Measurements from ENCODE around the gene TSC22D1. TPM values are rescaled to one million over a fixed set of nuclear protein-coding genes. Genes with fewer than 3 reads are reported as not detected.

The TSC22D1 gene
- total RNA-seq, 1 experiment from 2014 or later = 72.5 TPM

DNA sequence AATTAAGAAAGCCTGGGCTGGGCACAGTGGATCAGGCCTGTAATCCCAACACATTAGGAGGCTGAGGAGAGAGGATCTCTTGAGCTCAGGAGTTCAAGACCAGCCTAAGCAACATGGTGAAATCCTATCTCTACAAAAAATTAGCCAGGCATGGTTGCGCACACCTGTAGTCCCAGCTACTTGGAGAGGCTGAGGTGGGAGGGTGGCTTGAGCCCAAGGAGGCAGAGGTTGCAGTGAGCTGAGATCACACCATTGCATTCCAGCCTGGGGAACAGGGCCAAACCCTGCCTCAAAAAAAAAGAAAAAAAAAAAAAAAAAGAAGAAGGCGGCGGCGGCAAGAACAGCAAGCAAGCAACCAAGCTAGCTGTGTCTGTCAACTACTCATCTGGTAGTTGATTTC lies 26.7 kb downstream of the TSC22D1 start:
- Mint-ChIP-seq H3K27ac (no peak overlapping the region), H3K36me3 (peaks cover 6% of the 10 kb centered on the region; the same call in 1 of the 2 replicates), H3K9me3 (no peaks in the 10 kb centered on the region), H3K4me1 (no peaks in the 10 kb centered on the region), H3K4me3 (no peak overlapping the region), H3K27me3 (ENCODE audit: low read depth) (no peaks in the 10 kb centered on the region)
- DNase-seq (ENCODE audit: low spot score) = no peak
- TF ChIP-seq ZNF317 (CRISPR knock-in tag; IDR thresholded peaks at IDR 0.05; ENCODE audit: borderline replicate concordance, low read depth) (no peak), OVOL2 (CRISPR knock-in tag; IDR thresholded peaks at IDR 0.05; ENCODE audit: borderline replicate concordance) (no peak), TCF7 (CRISPR knock-in tag; IDR thresholded peaks at IDR 0.05; ENCODE audit: low read depth) (no peak), FOXK1 (CRISPR knock-in tag; IDR thresholded peaks at IDR 0.05) (no peak), MXD4 (CRISPR knock-in tag; IDR thresholded peaks at IDR 0.05; ENCODE audit: borderline replicate concordance) (no peak), ZNF396 (CRISPR knock-in tag; IDR thresholded peaks at IDR 0.05; ENCODE audit: borderline replicate concordance) (no peak), EMX1 (CRISPR knock-in tag; IDR thresholded peaks at IDR 0.05) (no peak), ZNF138 (CRISPR knock-in tag; conservative IDR thresholded peaks at IDR 0.05) (no peak), NFATC4 (CRISPR knock-in tag; IDR thresholded peaks at IDR 0.05) (no peak), FOXJ3 (CRISPR knock-in tag; IDR thresholded peaks at IDR 0.05; ENCODE audit: borderline replicate concordance) (no peak)
- TF ChIP-seq, protein P1, sequence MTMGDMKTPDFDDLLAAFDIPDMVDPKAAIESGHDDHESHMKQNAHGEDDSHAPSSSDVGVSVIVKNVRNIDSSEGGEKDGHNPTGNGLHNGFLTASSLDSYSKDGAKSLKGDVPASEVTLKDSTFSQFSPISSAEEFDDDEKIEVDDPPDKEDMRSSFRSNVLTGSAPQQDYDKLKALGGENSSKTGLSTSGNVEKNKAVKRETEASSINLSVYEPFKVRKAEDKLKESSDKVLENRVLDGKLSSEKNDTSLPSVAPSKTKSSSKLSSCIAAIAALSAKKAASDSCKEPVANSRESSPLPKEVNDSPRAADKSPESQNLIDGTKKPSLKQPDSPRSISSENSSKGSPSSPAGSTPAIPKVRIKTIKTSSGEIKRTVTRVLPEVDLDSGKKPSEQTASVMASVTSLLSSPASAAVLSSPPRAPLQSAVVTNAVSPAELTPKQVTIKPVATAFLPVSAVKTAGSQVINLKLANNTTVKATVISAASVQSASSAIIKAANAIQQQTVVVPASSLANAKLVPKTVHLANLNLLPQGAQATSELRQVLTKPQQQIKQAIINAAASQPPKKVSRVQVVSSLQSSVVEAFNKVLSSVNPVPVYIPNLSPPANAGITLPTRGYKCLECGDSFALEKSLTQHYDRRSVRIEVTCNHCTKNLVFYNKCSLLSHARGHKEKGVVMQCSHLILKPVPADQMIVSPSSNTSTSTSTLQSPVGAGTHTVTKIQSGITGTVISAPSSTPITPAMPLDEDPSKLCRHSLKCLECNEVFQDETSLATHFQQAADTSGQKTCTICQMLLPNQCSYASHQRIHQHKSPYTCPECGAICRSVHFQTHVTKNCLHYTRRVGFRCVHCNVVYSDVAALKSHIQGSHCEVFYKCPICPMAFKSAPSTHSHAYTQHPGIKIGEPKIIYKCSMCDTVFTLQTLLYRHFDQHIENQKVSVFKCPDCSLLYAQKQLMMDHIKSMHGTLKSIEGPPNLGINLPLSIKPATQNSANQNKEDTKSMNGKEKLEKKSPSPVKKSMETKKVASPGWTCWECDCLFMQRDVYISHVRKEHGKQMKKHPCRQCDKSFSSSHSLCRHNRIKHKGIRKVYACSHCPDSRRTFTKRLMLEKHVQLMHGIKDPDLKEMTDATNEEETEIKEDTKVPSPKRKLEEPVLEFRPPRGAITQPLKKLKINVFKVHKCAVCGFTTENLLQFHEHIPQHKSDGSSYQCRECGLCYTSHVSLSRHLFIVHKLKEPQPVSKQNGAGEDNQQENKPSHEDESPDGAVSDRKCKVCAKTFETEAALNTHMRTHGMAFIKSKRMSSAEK (CRISPR knock-in tag; IDR thresholded peaks at IDR 0.05; ENCODE audit: borderline replicate concordance) = no peak
- TF ChIP-seq, protein P2, sequence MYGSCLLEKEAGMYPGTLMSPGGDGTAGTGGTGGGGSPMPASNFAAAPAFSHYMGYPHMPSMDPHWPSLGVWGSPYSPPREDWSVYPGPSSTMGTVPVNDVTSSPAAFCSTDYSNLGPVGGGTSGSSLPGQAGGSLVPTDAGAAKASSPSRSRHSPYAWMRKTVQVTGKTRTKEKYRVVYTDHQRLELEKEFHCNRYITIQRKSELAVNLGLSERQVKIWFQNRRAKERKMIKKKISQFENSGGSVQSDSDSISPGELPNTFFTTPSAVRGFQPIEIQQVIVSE (CRISPR knock-in tag; IDR thresholded peaks at IDR 0.05; ENCODE audit: borderline replicate concordance) = no peak
- TF ChIP-seq, protein P3, sequence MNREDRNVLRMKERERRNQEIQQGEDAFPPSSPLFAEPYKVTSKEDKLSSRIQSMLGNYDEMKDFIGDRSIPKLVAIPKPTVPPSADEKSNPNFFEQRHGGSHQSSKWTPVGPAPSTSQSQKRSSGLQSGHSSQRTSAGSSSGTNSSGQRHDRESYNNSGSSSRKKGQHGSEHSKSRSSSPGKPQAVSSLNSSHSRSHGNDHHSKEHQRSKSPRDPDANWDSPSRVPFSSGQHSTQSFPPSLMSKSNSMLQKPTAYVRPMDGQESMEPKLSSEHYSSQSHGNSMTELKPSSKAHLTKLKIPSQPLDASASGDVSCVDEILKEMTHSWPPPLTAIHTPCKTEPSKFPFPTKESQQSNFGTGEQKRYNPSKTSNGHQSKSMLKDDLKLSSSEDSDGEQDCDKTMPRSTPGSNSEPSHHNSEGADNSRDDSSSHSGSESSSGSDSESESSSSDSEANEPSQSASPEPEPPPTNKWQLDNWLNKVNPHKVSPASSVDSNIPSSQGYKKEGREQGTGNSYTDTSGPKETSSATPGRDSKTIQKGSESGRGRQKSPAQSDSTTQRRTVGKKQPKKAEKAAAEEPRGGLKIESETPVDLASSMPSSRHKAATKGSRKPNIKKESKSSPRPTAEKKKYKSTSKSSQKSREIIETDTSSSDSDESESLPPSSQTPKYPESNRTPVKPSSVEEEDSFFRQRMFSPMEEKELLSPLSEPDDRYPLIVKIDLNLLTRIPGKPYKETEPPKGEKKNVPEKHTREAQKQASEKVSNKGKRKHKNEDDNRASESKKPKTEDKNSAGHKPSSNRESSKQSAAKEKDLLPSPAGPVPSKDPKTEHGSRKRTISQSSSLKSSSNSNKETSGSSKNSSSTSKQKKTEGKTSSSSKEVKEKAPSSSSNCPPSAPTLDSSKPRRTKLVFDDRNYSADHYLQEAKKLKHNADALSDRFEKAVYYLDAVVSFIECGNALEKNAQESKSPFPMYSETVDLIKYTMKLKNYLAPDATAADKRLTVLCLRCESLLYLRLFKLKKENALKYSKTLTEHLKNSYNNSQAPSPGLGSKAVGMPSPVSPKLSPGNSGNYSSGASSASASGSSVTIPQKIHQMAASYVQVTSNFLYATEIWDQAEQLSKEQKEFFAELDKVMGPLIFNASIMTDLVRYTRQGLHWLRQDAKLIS (CRISPR knock-in tag; IDR thresholded peaks at IDR 0.05; ENCODE audit: borderline replicate concordance) = no peak
- TF ChIP-seq, protein P4, sequence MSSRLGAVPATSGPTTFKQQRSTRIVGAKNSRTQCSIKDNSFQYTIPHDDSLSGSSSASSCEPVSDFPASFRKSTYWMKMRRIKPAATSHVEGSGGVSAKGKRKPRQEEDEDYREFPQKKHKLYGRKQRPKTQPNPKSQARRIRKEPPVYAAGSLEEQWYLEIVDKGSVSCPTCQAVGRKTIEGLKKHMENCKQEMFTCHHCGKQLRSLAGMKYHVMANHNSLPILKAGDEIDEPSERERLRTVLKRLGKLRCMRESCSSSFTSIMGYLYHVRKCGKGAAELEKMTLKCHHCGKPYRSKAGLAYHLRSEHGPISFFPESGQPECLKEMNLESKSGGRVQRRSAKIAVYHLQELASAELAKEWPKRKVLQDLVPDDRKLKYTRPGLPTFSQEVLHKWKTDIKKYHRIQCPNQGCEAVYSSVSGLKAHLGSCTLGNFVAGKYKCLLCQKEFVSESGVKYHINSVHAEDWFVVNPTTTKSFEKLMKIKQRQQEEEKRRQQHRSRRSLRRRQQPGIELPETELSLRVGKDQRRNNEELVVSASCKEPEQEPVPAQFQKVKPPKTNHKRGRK (CRISPR knock-in tag; IDR thresholded peaks at IDR 0.05; ENCODE audit: borderline replicate concordance) = no peak
- POLR2A ChIA-PET = interaction anchor here (0.6 to 1.2 kb wide), 4 partner anchors 20 to 1138 kb away, joined by 3 to 6 read pairs (median 4); no protein-coding TSS in a partner anchor
- CTCF ChIA-PET = interaction anchor here (0.5 to 1.3 kb wide), 4 partner anchors 58 to 302 kb away, joined by 3 to 5 read pairs (median 5); no protein-coding TSS in a partner anchor
- ATAC-seq = no peak

DNA sequence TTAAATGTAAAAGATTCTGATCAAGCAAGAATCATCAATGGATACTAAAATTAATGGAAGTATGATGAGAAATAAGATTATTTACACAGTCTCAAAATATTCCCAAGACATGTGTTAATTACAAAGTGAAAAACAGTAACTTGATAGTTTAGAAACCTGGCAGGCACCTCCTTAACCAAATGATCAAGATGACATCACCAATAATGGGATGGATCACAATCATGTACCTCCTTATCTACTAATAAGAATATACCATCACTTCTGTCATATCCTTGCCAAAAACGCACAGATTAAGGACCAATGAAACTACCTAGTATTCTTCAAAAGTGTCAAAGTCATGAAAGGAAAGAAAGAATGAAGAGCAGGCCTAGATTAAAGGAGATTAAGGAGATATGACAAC lies 30.0 kb downstream of the TSC22D1 start:
- CTCF ChIA-PET = no interaction called here
- POLR2A ChIA-PET = no interaction called here
- Mint-ChIP-seq H3K27ac (peak overlapping the region; percentile 65; the same call in 1 of the 2 replicates), H3K36me3 (no peaks in the 10 kb centered on the region), H3K9me3 (no peaks in the 10 kb centered on the region), H3K27me3 (ENCODE audit: low read depth) (no peaks in the 10 kb centered on the region), H3K4me3 (no peak overlapping the region), H3K4me1 (peaks cover 13% of the 10 kb centered on the region)
- ATAC-seq (no peak), DNase-seq (ENCODE audit: low spot score) (no peak)
- no peak for TF ChIP-seq HMGA2 (CRISPR knock-in tag; IDR thresholded peaks at IDR 0.05)
- no peak for TF ChIP-seq NFYB (CRISPR knock-in tag; conservative IDR thresholded peaks at IDR 0.05; ENCODE audit: low read depth)
- TF ChIP-seq CREM (CRISPR knock-in tag; IDR thresholded peaks at IDR 0.05) = no peak
- TF ChIP-seq PRRX2 (CRISPR knock-in tag; IDR thresholded peaks at IDR 0.05) = no peak
- TF ChIP-seq ATF1 (CRISPR knock-in tag; IDR thresholded peaks at IDR 0.05) = no peak
- no peak for TF ChIP-seq ZNF416 (CRISPR knock-in tag; IDR thresholded peaks at IDR 0.05)
- TF ChIP-seq, protein P5, sequence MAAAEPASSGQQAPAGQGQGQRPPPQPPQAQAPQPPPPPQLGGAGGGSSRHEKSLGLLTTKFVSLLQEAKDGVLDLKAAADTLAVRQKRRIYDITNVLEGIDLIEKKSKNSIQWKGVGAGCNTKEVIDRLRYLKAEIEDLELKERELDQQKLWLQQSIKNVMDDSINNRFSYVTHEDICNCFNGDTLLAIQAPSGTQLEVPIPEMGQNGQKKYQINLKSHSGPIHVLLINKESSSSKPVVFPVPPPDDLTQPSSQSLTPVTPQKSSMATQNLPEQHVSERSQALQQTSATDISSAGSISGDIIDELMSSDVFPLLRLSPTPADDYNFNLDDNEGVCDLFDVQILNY (CRISPR knock-in tag; IDR thresholded peaks at IDR 0.05) = no peak
- TF ChIP-seq MXD4 (CRISPR knock-in tag; IDR thresholded peaks at IDR 0.05; ENCODE audit: borderline replicate concordance) = no peak

Measured in WTC11 (cell line).